Measurements from ENCODE around the gene PBRM1. TPM values are rescaled to one million over a fixed set of nuclear protein-coding genes. Genes with fewer than 3 reads are reported as not detected.

The PBRM1 gene
- total RNA-seq, 1 donor from 2014 or later = 116 TPM

DNA sequence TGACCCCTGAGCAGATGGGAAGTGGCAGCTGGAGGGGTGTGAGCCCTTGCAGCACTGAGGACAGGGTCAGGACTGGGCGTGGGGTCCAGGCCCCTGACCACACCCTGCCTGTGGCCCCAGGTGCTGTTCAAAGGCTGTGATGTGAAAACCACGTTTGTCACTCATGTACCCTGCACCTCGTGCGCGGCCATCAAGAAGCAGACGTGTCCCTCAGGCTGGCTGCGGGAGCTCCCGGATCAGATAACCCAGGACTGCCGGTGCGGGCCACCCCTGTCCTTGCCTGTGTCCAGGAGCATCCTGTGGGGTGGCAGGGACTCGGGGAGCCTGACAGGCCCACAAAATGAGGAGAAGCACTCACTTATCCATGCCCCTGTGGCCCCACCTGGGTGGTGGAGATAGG, 184.7 kb downstream of the PBRM1 start:
- H3K79me2 ChIP-seq (ENCODE audit: low read depth) = no peaks in the 10 kb centered on the region
- no peak overlapping the region for H3K4me3 ChIP-seq
- no peak overlapping the region for H2AFZ ChIP-seq (replicated peaks)
- TF ChIP-seq EZH2 (IDR thresholded peaks at IDR 0.05) (no peak), EZH2phosphoT487 (IDR thresholded peaks at IDR 0.05) (no peak)
- TF ChIP-seq, protein P1, sequence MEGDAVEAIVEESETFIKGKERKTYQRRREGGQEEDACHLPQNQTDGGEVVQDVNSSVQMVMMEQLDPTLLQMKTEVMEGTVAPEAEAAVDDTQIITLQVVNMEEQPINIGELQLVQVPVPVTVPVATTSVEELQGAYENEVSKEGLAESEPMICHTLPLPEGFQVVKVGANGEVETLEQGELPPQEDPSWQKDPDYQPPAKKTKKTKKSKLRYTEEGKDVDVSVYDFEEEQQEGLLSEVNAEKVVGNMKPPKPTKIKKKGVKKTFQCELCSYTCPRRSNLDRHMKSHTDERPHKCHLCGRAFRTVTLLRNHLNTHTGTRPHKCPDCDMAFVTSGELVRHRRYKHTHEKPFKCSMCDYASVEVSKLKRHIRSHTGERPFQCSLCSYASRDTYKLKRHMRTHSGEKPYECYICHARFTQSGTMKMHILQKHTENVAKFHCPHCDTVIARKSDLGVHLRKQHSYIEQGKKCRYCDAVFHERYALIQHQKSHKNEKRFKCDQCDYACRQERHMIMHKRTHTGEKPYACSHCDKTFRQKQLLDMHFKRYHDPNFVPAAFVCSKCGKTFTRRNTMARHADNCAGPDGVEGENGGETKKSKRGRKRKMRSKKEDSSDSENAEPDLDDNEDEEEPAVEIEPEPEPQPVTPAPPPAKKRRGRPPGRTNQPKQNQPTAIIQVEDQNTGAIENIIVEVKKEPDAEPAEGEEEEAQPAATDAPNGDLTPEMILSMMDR (IDR thresholded peaks at IDR 0.05) = no peak
- no peaks in the 10 kb centered on the region for H3K27me3 ChIP-seq
- H3K4me1 Mint-ChIP-seq = no peaks in the 10 kb centered on the region
- H3K27me3 Mint-ChIP-seq (ENCODE audit: insufficient read depth, low read depth) = peaks cover 2% of the 10 kb centered on the region
- no peak overlapping the region for H3K4me2 ChIP-seq
- H3K9me3 Mint-ChIP-seq = no peaks in the 10 kb centered on the region
- H3K27ac ChIP-seq = no peak overlapping the region
- H3K36me3 ChIP-seq = no peaks in the 10 kb centered on the region
- no peaks in the 10 kb centered on the region for H3K9me3 ChIP-seq (ENCODE audit: low read depth)
- H3K4me1 ChIP-seq = peaks cover 3% of the 10 kb centered on the region
- no peak overlapping the region for H3K27ac Mint-ChIP-seq
- H4K20me1 ChIP-seq (ENCODE audit: low read depth) = no peaks in the 10 kb centered on the region
- no peaks in the 10 kb centered on the region for H3K36me3 Mint-ChIP-seq
- H3K9ac ChIP-seq = no peak overlapping the region
- H3K4me3 Mint-ChIP-seq = no peak overlapping the region
- no peak for DNase-seq (ENCODE audit: low spot score)
- H3F3A ChIP-seq (ENCODE audit: low read depth) = no peaks in the 10 kb centered on the region

DNA sequence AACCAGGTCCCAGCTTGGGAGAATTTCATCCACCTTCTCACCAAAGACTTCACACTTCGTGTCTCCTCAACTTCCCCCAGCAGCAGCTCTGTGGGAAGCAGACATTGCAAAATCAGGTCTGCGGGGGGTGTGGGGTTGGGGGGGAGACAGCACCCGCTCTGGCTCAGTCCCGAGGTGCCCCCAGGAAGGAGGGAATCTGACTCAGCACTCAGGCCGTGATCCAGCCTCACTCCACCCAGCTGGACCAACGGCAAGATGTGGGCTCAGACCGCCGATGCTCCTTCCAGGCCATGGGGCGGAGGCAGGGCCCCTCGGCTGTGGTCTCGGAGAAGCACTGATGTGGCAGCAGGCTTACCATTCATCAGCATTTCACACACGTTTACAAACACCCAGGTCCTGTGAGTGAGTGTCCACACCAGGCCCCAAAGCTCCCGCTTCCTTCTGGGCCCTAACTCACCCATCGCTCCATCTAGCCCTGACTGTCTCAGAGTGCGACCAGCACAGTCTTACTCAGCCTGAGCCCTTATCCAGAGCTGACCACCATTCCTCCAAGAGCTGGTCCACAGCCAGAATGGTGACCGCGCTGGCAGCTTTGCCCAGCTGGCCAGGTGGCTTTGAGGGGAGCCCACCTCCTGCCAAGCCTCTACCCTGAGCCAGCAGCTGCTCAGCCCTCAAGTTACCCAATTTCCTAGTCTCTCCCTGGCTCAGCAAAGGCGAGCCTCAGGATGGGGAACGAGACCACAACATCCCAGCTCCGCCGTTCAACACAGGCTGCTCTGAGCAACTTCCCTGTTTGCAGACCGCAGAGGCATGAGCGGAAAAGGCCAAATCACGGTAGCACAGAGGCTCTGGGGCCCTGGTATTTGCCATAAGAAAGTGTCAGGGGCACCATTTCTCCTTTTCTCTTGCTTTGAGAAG, 187.3 kb downstream of the PBRM1 start:
- Histone ChIP-seq H3K9ac (no peak overlapping the region), H3K4me2 (no peak overlapping the region), H3K27me3 (no peaks in the 10 kb centered on the region), H3K27ac (no peak overlapping the region), H3K4me3 (no peak overlapping the region), H3F3A (ENCODE audit: low read depth) (peaks cover 7% of the 10 kb centered on the region), H2AFZ (replicated peaks) (no peak overlapping the region), H3K79me2 (ENCODE audit: low read depth) (no peaks in the 10 kb centered on the region), H3K4me1 (peaks cover 6% of the 10 kb centered on the region), H3K36me3 (no peaks in the 10 kb centered on the region), H4K20me1 (ENCODE audit: low read depth) (peaks cover 4% of the 10 kb centered on the region), H3K9me3 (ENCODE audit: low read depth) (no peaks in the 10 kb centered on the region)
- no peak for DNase-seq (ENCODE audit: low spot score)
- Mint-ChIP-seq H3K4me1 (peaks cover 4% of the 10 kb centered on the region), H3K27me3 (ENCODE audit: insufficient read depth, low read depth) (peaks cover 6% of the 10 kb centered on the region), H3K9me3 (no peaks in the 10 kb centered on the region), H3K27ac (no peak overlapping the region), H3K4me3 (no peak overlapping the region), H3K36me3 (no peaks in the 10 kb centered on the region)
- TF ChIP-seq EZH2 (IDR thresholded peaks at IDR 0.05) (no peak), EZH2phosphoT487 (IDR thresholded peaks at IDR 0.05) (no peak)
- TF ChIP-seq, protein P1 (IDR thresholded peaks at IDR 0.05) = no peak

DNA sequence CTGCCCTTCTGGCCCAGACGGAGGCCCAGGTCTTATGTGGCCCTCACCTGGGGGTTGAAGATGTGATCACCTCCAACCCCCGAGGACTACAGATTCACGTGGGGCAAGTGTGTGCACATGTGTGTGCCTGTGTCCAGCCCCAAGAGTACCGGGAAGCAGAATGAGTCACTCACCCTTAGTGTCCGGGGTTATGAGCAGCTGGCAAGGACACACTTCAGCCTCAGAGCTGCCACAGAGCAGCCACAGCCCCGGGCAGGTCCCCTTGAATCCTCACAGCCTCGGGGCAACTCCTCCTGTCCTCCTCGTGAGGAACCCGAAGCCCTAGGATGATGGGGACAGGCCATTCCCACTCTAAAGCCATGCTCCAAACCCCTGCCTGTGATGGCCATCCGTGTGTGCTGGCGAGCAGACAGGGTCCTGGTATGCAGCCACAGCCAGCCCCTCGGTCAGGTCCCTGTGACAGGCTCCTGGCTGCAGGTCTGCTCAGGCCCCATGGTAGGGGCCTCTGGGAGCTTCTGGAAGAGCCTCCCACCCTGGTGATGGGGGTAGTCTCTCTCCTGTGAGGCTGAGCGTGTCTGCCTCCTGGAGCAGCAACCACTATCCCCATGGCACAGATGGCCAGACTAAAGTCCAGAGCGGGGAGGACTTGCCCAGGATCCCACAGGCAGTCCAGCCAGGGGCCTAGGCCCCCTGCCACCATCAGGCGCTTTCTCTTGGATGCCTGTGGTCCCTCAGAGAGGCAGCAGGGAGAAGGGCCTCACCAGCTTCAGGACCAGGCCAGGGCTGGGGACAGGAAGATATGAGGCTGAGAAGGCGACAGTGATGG, 189.7 kb downstream of the PBRM1 start:
- no peak overlapping the region for H3K9ac ChIP-seq
- H3K4me2 ChIP-seq = no peak overlapping the region
- peaks cover 11% of the 10 kb centered on the region for H4K20me1 ChIP-seq (ENCODE audit: low read depth)
- H3K4me1 ChIP-seq = peaks cover 6% of the 10 kb centered on the region
- peaks cover 7% of the 10 kb centered on the region for H3F3A ChIP-seq (ENCODE audit: low read depth)
- no peaks in the 10 kb centered on the region for H3K36me3 ChIP-seq
- peaks cover 4% of the 10 kb centered on the region for H3K27me3 Mint-ChIP-seq (ENCODE audit: insufficient read depth, low read depth)
- no peak overlapping the region for H2AFZ ChIP-seq (replicated peaks)
- H3K4me3 ChIP-seq = no peak overlapping the region
- no peak overlapping the region for H3K27ac Mint-ChIP-seq
- no peak overlapping the region for H3K27ac ChIP-seq
- no peaks in the 10 kb centered on the region for H3K27me3 ChIP-seq
- H3K36me3 Mint-ChIP-seq = peaks cover 7% of the 10 kb centered on the region
- H3K4me1 Mint-ChIP-seq = peaks cover 10% of the 10 kb centered on the region
- H3K4me3 Mint-ChIP-seq = no peak overlapping the region
- no peaks in the 10 kb centered on the region for H3K9me3 ChIP-seq (ENCODE audit: low read depth)
- DNase-seq (ENCODE audit: low spot score) = no peak
- H3K9me3 Mint-ChIP-seq = no peaks in the 10 kb centered on the region
- no peaks in the 10 kb centered on the region for H3K79me2 ChIP-seq (ENCODE audit: low read depth)
- TF ChIP-seq, protein P1 (IDR thresholded peaks at IDR 0.05) = no peak
- TF ChIP-seq EZH2phosphoT487 (IDR thresholded peaks at IDR 0.05) = no peak
- no peak for TF ChIP-seq EZH2 (IDR thresholded peaks at IDR 0.05)

Small RNAs within 50 kb of the gene (small RNA-seq; reads per million reads assigned to genes)
- gene AC006254.2 (not detected), gene RF00569 (5,376 reads per million, percentile 100 among the genes with 10 or more reads in this experiment), gene RF01183 (not detected), gene RNU6-856P (not detected), gene RNU6ATAC16P (not detected), gene SNORD19 (not detected), gene SNORD19B (not detected), gene SNORD69 (3,039 reads per million, percentile 100 among the genes with 10 or more reads in this experiment)

Other genes with a start within 250 kb of the PBRM1 start
- gene SEMA3G, start 240.8 kb downstream of the PBRM1 start, total RNA-seq (ENCODE audit: low replicate concordance) = 0.79 and 3.4 TPM in 2 replicates
- gene TNNC1, start 231.9 kb downstream of the PBRM1 start, total RNA-seq (ENCODE audit: low replicate concordance) = 0.67 and 5.8 TPM in 2 replicates
- gene NISCH, start 230.3 kb downstream of the PBRM1 start, total RNA-seq (ENCODE audit: low replicate concordance) = 80.5 and 146 TPM in 2 replicates
- gene STAB1, start 190.6 kb downstream of the PBRM1 start, total RNA-seq (ENCODE audit: low replicate concordance) = 0.06 TPM in 1 of 2 replicates, not detected in the other
- 210 and 364 TPM in 2 replicates for gene NT5DC2, start 152.1 kb downstream of the PBRM1 start, total RNA-seq (ENCODE audit: low replicate concordance)
- 2.0 and 2.4 TPM in 2 replicates for gene UQCC5, start 149.3 kb downstream of the PBRM1 start, total RNA-seq (ENCODE audit: low replicate concordance)
- 113 and 169 TPM in 2 replicates for gene GNL3, start 119 bp upstream of the PBRM1 start, total RNA-seq (ENCODE audit: low replicate concordance)
- gene GLT8D1, start 19.9 kb upstream of the PBRM1 start, total RNA-seq (ENCODE audit: low replicate concordance) = 76.3 and 88.0 TPM in 2 replicates
- gene SPCS1, start 20.2 kb upstream of the PBRM1 start, total RNA-seq (ENCODE audit: low replicate concordance) = 142 and 162 TPM in 2 replicates
- gene NEK4, start 85.0 kb upstream of the PBRM1 start, total RNA-seq (ENCODE audit: low replicate concordance) = 41.8 and 42.0 TPM in 2 replicates
- gene ITIH1, start 91.7 kb upstream of the PBRM1 start, total RNA-seq (ENCODE audit: low replicate concordance) = not detected in 2 replicates
- gene ITIH3, start 108.9 kb upstream of the PBRM1 start, total RNA-seq (ENCODE audit: low replicate concordance) = not detected in 2 replicates
- 1.1 and 2.4 TPM in 2 replicates for gene ITIH4, start 144.8 kb upstream of the PBRM1 start, total RNA-seq (ENCODE audit: low replicate concordance)
- gene MUSTN1, start 149.1 kb upstream of the PBRM1 start, total RNA-seq (ENCODE audit: low replicate concordance) = 2.0 and 10.8 TPM in 2 replicates
- 10.2 and 17.3 TPM in 2 replicates for gene STIMATE, start 211.6 kb upstream of the PBRM1 start, total RNA-seq (ENCODE audit: low replicate concordance)

All from neural progenitor cell (in vitro differentiated cells).